ENCODE measurements around the gene CC2D1A.
"Not testable (repeated sequence)": the region's sequence is repeated elsewhere in the genome, so short reads cannot be mapped to it uniquely, and the experiment has no call there.

CC2D1A gene

DNA sequence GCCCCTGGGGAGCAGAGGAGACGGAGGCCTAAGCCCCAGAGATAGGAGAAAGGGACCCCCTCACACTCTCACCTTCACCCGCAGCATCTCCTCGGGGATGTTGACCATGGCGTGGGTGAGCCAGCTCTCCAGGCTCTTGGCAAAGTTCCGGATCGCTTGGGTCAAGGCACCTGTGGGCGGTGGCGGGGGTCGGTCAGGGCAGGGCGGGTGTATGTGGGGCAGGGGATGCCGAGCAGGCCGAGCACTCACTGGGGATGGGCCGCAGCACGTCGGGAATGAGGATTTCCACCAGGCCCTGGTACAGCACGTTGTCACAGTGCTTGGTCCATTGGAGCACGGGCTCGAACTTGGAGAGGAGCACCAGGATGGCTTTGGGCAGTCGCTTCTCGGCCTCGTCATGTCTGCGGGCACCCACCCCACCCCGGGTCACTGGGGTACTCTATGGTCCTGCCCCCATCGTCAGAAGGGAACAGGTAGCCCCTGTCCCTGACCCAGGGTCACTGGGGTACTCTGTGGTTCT lies 59.4 kb downstream of the CC2D1A start:
- no peak for DNase-seq

DNA sequence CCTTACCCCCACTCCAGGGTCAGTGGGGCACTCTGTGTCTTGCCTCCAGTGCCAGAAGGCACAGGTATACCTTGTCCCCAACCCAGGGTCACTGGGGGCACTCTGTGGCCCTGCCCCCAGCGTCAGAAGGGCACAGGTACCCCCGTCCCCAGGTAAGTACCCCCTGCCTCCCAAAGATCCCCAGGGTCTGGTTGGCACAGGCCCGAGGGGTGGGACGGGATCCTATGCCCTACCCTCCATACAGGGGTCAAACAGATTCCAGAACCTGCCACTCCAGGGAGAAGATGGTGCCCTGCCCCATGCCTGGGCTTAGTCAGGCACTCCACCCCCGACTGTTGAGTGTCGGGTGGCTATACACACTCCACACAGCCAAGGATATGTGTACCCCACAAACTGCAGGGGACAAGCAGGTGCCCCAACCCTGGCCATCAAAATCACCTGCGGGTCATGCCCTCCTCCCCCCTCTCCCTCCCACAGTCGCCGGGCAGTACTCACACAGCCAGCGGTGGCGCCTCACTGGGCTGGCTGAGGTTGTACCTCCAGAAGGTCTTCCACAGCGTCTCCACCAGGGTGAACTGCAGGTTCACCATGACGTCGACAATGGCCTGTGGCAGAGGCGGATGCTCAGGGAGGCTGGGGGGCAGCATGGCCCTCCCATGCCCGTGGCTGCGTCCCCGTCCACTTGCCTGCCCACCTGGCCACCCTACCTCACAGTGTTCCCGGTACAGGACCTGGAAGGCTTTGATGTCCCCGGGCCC lies 60.1 kb downstream of the CC2D1A start:
- no peak for DNase-seq

DNA sequence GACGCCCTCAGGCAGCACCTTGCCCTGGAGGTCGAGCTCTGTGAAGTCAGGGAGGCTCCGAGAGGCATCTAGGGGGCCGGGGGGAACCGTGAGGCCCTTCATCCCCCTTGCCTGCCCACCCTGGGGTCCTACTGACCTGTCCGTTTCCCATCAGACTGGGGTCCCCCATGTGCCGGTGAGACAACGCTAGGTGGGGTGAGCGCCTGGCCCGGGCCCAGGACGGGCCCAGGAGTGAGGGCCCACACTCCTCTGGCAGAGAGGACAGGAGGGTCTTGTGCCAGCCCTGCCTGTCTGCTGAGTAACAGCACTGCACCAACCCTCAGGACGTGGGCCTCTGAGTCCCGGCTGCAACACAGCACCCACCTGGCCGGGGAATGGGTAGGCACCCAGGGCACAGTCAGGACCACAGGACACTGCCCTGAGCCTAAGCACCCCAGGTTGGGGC lies 60.7 kb downstream of the CC2D1A start:
- DNase-seq = no peak

DNA sequence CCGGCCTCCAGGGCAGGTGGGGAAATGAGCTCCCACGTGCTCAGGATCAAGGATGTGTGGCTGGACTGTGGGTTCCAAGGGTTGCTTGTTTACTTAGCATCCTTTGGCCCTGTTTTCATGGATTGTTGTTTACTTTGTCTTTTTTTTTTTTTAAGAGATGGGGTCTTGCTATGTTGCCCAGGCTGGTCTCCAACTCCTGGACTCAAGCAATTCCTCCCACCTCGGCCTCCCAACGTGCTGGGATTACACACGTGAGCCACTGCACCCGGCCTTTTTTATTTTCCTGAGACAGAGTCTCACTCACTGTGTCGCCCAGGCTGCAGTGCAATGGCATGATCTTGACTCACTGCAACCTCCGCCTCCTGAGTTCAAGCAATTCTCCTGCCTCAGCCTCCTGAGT lies 61.2 kb downstream of the CC2D1A start:
- DNase-seq = not testable (repeated sequence)

DNA sequence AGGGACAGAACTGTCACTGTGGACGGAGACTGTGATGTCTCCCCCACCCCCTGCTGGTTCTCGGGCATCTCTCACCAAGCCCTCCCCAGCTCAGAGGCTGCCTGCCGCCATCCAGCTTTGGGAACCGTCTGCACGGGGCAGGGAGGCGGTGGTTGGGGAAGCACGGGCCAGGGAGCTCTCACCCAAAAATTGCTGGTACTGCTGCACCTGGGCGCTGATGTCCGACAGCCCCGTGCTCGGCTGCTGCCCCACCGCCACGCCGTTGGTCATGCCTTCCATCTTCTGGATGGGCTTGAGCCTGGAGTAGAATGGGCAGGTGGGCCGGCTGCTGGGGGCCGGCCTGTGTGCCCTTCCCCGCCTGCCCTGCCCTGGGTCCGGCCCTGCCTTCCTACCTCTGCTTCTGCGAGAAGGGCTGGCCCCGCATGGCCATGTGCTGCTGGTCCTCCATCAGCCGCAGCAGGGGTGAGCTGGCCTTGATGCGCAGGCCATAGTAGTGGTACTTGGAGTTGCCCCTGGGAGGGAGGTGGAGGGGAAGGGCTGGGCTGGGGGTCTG lies 62.5 kb downstream of the CC2D1A start:
- no peak for DNase-seq

DNA sequence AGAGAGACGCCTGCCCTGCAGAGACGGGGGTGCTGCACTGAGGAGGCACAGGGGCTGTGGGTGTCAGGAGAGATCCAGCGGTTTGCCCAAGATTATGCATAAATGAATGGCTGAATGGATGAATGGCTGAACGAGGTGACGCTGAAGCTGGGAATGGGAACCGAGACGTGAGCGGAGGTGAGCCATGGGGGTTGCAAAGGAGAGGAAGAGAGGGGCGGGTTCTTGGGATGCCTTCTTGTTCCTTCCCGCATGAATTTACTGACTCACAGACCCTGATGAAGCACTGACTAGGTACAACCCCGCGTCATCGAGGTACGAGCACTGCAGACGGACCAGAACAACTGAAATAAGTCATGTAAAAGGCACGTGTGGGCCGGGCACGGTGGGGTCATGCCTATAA lies 63.0 kb downstream of the CC2D1A start:
- DNase-seq = no peak

DNA sequence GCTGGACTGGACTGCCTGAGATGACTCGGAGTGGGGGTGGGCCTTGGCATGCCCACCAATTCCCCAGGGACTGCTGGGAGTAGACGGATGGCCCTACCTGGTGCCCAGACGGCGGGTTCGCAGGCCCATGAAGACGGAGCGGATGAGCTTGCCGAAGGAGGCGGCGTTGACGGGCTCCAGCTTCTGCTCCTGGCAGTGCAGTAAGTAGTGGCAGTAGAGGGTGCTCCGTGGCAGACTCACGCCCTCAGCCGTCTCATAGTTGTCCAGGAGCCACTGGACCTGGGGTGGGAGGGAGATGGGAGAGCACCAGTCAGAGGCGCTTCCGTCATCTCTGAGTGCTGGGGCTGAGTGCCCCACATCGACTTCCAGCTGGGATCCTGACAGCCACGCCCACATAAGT lies 63.9 kb downstream of the CC2D1A start:
- DNase-seq = no peak

DNA sequence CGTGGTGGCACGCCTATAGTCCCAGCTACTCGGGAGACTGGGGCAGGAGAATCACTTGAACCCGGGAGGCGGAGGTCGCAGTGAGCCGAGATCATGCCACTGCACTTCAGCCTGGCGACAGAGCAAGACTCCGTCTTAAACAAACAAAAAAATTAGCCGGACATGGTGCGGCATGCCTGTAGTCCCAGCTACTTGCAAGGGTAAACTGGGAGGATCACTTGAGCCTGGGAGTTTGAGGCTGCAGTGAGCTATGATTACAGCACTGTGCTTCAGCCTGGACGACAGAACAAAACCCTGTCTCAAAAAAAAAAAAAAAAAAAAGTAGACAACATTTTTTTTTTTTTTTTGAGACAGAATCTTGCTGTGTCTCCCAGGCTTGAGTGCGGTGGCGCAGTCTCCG lies 65.9 kb downstream of the CC2D1A start:
- DNase-seq = not testable (repeated sequence)

DNA sequence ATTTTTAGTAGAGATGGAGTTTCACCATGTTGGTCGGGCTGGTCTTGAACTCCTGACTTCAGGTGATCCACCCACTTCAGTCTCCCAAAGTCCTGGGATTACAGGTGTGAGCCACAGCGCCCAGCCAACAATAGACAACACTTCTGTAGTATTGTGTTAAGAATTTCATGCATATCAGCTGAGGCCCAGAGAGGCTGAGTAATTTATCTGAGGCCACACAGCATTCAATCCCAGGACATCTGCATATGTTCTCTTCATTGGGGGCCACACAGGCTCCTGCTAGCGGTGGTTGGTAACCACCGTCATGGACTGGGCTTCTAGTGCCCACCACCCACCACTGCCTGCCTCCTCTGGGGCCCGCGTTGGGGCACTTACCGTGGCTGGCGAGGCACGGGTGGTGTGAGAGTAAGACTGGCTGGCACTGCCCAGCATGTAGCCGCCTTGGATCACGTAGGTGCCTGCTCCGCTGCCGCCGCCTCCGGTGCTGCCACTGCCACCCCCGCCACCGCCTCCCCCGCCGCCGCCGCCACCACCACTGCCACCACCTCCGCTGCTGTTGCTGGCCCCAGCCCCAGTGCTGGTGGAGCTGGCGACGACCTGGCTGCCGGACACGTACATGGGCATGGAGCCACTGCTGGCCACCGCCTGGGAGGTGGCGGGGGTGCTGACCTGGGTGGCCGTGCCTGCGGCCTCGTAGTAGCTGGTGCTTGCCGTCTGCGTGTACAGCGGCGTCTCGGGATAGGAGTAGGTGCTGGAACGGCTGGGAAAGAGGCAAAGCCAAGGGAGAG lies 66.6 kb downstream of the CC2D1A start:
- no peak for DNase-seq

DNA sequence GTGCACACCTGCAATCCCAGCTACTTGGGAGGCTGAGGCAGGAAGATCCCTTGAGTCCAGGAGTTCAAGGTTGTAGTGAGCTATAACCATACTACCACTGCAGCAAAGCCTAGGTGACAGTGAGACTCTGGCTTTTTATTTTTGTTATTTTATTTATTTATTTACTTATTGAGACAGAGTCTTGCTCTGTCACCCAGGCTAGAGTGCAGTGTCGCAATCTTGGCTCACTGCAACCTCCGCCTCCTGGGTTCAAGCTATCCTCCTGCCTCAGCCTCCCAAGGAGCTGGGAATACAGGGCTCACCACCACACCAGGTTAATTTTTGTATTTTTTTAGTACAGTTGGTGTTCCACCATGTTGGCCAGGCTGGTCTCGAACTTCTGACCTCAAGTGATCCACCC lies 67.5 kb downstream of the CC2D1A start:
- DNase-seq = not testable (repeated sequence)

DNA sequence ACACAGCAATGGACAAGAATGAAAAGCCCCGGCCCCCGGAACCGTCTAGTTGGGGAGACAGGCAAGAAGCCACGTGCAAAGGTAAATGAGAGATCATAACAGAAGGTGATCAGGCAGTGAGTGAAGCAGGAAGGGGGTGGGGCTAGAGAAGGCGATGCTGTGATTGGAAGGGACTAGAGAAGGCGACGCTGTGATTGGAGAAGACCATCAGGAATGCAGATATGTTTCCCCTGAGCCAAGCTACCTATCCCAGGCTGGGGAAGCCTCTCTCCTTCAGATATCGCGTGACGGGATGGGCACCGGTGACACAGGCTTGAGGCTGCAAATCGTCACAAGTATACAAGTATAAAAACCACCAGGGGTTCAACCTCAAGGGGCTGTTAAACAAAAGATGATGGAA lies 68.1 kb downstream of the CC2D1A start:
- DNase-seq = no peak

DNA sequence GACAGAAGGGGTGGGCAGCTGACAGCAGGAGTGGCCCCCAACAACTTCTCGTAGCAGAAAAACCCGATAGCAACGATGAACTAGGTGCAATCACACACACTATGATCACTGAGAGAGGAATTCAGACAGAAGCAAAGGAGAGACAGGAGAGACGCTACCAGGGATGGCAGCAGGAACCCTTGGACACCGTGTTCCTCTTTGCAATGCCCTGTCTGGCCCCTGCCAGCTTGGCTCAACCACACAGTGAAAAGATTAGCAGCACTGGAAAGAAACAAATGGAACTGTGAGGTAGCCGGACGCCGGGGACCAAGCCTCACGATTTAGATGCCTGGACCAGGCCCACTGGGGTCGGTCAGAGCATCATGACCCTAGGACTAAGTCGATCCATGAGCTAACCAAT lies 69.9 kb downstream of the CC2D1A start:
- DNase-seq = no peak

DNA sequence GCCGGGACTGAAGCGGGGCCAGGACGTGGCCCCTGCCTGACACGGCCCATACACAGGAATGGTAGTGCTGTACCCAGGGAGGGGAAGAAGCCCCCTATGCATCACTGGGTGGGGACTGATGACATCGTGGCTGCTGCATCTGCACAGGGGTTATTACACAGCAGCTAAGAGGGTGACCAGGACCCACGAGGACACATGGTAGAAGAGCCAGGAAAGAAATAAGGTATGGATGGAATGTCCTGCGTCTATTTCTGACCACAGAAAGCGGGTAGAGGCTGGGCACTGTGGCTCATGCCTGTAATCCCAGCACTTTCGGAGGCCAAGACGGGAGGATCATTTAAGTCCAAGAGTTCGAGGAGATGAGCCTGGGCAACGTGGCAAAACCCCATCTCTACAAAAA lies 70.4 kb downstream of the CC2D1A start:
- DNase-seq = peak; percentile 44

DNA sequence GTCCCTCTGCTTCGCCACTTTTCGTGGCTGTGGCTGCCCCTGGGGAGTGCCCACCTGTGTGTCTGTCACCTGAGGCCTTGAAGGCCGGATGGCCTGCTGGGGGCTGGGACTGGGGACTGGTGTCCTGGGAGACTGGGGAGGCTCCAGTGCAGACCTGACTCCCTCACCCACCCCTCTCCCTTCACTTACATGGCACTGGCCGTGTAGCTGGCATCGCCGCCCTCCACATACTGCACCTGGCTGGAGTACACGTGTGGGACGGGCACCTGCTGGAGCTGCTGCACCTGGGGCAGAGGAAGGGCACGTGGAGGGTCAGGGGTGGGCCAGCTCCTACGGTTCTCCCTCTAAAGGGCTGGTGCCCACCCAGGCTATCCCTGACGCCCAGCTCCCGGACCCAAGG lies 71.8 kb downstream of the CC2D1A start:
- DNase-seq = no peak

DNA sequence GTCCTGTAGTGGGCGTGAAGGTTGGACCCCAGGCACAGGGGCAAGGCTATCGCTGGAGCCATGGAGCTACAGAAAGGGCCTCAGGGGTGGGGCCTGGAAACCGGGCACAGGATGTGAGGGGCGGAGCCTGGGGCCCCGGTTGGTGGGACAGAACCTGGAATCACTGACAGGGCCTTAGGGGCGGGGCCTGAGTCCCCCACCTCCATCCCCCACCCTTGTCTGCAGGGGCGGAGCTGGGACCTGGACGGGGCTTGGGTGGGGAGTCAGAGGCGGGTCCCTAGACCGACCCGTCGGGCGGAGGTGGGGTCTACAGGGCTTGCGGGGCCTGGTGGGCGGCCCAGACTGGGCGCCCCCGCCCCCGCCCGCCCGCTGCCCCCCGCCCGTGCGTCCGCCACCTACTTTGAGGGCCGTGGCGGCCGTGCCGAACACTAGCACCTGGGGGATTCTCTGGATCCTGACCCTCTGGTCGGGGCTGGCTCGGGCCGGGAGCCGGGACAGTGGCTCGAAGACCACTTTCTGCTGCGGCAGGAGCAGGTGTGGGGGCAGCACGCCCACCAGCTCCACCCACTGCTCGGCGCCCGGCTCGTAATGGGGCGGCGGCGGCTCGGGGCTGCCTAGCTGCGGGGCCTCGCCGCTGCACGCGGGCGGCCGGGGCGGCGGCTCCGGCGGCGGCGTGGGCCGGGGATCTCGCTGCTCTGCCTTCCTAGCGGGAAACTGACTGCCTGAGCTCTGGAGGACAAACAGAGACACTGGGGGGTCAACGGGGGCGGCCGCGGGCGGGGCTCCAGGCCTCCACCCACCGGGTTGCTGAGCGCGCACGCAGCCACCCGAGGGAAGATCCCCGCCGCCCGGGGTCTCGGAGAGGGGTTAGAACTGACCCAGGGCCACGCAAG lies 72.6 kb downstream of the CC2D1A start:
- DNase-seq = no peak

DNA sequence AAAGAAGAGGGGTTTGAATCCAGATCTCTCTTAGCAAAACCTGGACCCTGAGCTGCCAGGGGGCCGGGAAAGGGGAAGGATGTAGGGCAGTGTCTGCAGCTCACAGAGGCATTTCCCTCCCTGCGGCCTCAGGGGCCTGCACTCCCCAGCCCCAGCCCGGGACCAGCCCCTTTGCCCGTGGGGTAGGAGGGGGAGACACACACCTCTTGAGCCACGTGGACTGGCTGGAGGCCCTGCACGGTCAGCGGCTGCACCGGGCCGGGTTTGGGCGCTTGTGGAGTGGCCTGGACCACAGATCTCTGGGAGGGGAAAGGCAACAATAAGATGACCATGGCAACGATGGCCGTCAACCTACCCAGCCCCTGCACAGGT lies 73.2 kb downstream of the CC2D1A start:
- no peak for DNase-seq

DNA sequence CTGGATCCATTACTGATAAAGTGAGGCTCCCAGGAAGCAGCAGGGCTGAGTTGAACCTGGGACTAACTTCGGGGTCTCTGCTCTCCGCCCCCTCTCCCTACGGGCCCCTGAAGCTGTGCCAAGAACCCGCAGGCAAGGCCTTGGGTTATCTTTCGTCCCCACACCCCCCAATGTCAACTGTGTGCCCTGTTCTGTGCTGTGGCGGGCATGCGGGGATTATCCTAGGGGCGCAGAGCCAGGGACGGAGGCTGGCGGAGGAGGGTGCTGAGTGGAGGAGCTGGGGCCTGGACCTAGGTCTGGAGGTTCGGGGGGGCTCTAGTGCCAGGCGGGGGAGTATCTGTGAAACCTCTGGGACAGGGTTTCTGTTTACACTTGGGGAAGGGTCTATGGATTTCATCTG lies 73.7 kb downstream of the CC2D1A start:
- no peak for DNase-seq

DNA sequence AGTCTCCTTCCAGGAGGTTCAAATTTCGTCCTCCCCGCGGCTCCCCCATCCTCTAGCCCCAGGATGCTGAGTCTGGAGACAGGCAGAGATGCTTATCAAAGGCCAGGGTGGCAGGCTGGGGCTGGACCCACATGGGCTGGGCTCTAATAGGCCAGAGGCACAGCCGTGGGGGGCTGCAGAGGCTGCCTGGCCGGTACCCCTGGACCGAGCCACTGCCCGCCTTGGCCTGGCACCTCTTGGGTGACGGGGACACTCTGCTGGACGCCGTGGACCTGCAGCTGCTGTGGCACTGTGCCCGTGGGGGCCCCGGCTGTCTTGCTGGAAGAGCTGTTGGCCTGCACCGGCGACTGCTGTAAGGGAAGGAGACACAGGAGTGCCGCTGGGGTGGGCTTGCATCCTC lies 74.3 kb downstream of the CC2D1A start:
- no peak for DNase-seq
